ENCODE measurements around the gene KCNMA1.

The KCNMA1 gene

GRCh38 chr10:77106676-77107075, 530.9 kb downstream of the KCNMA1 start:
- no peak overlapping the region for H3K27ac ChIP-seq
- no peak for TF ChIP-seq ZFX (IDR thresholded peaks at IDR 0.05; ENCODE audit: borderline replicate concordance)
- no peak for TF ChIP-seq CTCF (IDR thresholded peaks at IDR 0.05)

GRCh38 chr10:77105761-77106221, 531.8 kb downstream of the KCNMA1 start:
- TF ChIP-seq CTCF (IDR thresholded peaks at IDR 0.05) (no peak), ZFX (IDR thresholded peaks at IDR 0.05; ENCODE audit: borderline replicate concordance) (no peak)

GRCh38 chr10:77104459-77104980, 533.1 kb downstream of the KCNMA1 start:
- H3K27ac ChIP-seq: no peak overlapping the region
- no peak for TF ChIP-seq CTCF (IDR thresholded peaks at IDR 0.05)
- no peak for TF ChIP-seq ZFX (IDR thresholded peaks at IDR 0.05; ENCODE audit: borderline replicate concordance)

More at GRCh38 chr10:77105761-77106221, 531.8 kb downstream of the KCNMA1 start:
- H3K27ac ChIP-seq: no peak overlapping the region

- H3K27ac ChIP-seq: no peak overlapping the region
- TF ChIP-seq ZFX (IDR thresholded peaks at IDR 0.05; ENCODE audit: borderline replicate concordance): no peak
- TF ChIP-seq CTCF (IDR thresholded peaks at IDR 0.05): no peak
These were observed 534.4 kb downstream of the KCNMA1 start for GRCh38 chr10:77103213-77103612.

GRCh38 chr10:77101341-77101740, 536.3 kb downstream of the KCNMA1 start:
- TF ChIP-seq ZFX (IDR thresholded peaks at IDR 0.05; ENCODE audit: borderline replicate concordance) (no peak), CTCF (IDR thresholded peaks at IDR 0.05) (no peak)
- no peak overlapping the region for H3K27ac ChIP-seq

GRCh38 chr10:77099136-77099535, 538.5 kb downstream of the KCNMA1 start:
- H3K27ac ChIP-seq: no peak overlapping the region
- no peak for TF ChIP-seq ZFX (IDR thresholded peaks at IDR 0.05; ENCODE audit: borderline replicate concordance)
- no peak for TF ChIP-seq CTCF (IDR thresholded peaks at IDR 0.05)

GRCh38 chr10:77097625-77098024, 540.0 kb downstream of the KCNMA1 start:
- TF ChIP-seq ZFX (IDR thresholded peaks at IDR 0.05; ENCODE audit: borderline replicate concordance) (no peak), CTCF (IDR thresholded peaks at IDR 0.05) (no peak)
- no peak overlapping the region for H3K27ac ChIP-seq

Measured in 22Rv1 (cell line).